GM08714 (cell line): ENCODE data around the gene EPAS1.

Experiments used
- H3K4me3 ChIP-seq: fragments of 200-500 bp; sonication (Bioruptor generic); 2 replicates; pipeline ENCODE4 v1.5.1; 2014; ENCODE audit warnings: mild to moderate bottlenecking, low read length, inconsistent platforms
- ZNF274 ChIP-seq: IDR thresholded peaks from 2 replicates; pipeline ENCODE4 v1.6.1; 2012; ENCODE audit warnings: mild to moderate bottlenecking, low read depth, low read length

The EPAS1 gene

DNA sequence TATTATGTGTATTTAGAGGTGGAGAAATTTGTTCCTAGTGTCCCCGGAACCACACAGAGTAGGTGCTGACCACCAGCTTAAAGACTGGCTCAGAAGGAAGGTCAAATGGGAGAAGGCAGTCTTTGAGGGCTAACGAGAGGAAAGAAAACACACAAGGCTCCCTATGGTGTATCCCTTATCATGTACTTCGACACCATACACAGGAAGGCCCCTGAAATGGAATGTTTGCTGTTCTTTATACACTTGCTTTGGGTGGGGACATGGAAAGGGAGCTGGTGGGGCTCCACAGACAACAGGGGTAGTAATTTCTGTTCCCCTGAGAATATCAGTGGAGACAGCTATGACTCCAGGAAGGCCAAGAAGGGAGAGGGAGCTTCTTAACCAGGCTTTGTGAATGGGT, 6.0 kb downstream of the EPAS1 start:
- H3K4me3 ChIP-seq = no peak overlapping the region
- no peak for TF ChIP-seq ZNF274

DNA sequence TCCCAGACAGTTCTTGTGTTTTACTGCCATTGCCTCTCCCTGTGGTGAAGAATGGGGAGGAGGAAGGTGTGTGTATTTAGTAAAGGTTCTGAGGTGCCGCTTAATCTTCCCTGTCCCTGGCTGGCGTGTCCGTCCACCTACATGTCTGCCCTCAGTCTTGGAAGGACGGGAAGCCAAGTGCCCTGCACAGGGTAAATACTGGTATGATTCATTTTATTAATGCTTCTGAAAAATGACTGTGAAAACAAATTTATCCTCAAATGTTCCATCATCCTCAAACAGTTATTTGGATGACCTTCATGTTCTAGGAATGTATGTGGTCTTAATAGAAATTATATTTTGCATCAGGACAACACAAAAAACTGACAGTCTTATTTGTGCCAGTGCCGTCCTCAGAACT, 6.6 kb downstream of the EPAS1 start:
- TF ChIP-seq ZNF274 = no peak

DNA sequence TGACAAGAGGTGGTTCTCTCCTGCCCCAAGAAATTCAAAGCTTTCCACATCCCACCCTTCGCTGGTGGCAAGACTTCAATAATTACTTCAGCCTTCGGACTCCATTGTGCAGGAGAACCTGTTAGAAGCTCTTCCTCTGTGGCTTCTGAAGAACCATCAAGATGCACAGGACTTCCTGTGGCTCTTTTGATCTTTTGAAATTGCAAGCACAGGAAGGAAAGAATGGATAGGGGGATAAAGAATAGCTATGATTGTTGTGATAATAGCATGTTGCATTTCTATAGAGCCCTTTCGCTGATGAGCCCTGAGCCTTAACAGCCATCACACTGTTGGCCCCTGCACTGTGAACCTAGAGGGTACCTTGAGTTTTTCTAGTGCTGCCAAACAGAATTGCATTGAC, 7.4 kb downstream of the EPAS1 start:
- no peak for TF ChIP-seq ZNF274
- H3K4me3 ChIP-seq = no peak overlapping the region

More for the DNA sequence above, 6.6 kb downstream of the EPAS1 start:
- no peak overlapping the region for H3K4me3 ChIP-seq

DNA sequence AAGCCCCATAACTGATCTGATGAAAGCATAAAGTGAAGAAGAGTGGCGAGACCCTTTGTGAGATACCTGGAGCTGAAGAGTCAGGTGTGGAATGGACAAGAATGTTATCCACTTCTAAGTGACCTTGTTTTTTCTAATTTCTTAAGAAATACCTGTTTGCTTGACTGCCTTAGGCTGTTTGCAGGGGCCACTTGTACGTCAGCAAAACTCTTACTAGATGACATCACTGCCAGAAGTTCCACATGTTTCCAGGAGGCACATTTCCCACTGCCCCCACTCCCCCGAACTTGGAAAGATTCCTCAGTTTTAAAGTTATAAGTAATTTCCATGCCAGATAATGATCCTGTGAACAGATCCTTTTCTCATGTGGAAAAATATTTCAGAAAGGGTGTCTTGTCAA, 8.0 kb downstream of the EPAS1 start:
- no peak overlapping the region for H3K4me3 ChIP-seq
- TF ChIP-seq ZNF274 = no peak

DNA sequence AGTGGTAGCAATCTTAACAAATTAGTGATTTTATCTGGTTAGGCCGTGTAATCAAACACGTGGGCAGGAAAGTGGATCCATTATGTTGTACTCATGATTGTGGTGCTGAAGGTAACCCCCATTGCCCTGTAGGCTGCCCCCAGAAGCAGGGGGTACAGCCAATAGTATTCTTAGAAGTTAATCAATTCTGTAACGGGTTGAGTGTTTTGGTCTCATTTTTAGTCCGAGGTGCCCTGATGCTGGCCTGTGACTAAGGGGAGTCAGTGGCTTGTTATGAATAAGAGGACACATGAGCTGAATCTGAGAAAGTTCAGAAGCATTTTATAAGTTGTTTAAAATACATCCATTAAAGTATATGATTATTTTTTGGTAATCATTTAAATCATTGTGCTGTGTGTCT, 8.6 kb downstream of the EPAS1 start:
- no peak overlapping the region for H3K4me3 ChIP-seq
- no peak for TF ChIP-seq ZNF274

GRCh38 chr2:46306330-46306751, 9.1 kb downstream of the EPAS1 start:
- H3K4me3 ChIP-seq = no peak overlapping the region
- TF ChIP-seq ZNF274 = no peak

DNA sequence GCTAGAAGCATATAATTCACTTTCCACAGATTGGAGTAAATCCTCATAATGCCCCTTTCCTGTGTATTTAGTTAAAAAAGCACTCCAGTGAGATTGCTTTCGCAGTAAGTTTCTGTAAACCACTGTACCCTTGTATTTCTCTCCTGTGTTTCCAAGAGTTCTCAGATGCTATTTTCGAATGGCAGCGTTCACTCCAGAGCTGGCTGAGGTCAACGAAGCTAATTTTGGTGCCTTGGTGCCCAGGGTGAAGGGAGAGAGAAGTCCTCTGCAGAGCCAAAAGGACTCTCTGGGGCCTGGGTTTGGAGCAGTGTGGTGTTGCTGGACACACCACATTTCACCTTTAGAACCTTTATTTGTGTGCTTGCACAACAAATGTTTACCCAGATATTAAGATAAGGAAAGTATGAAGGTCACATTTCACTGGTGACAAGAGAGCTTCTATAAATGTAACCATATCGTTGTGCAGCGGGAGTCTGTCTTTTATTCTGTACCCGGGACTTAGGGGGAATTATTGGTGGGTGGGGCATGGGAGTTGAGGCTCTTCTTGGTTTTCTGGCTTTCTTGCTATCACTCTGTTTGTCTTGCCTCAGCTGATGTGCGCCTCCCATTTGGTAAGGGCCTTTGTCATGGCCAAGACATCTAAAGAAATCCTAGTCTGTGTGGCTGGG, 9.9 kb downstream of the EPAS1 start:
- H3K4me3 ChIP-seq = no peak overlapping the region
- TF ChIP-seq ZNF274 = no peak

GRCh38 chr2:46308081-46308480, 10.9 kb downstream of the EPAS1 start:
- no peak overlapping the region for H3K4me3 ChIP-seq
- TF ChIP-seq ZNF274 = no peak

DNA sequence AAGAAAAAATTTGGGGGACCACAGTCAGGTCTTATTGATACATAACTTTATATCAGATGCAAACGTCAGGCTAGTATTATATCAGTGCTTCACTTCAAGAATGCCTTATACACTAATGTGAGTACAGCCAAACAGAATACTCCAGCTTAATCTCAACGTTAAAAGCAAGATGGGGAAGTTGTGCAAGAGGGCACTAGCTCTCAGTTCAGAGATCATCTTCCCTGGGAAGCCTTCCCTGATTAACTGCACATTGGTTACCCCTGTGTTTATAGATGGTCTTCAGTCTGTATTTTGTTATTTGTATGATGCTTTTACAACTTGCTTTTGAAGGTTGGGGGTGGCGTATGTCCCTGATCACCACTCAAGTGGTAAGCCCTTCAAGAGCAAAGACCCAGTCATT, 11.4 kb downstream of the EPAS1 start:
- TF ChIP-seq ZNF274 = no peak
- H3K4me3 ChIP-seq = no peak overlapping the region

DNA sequence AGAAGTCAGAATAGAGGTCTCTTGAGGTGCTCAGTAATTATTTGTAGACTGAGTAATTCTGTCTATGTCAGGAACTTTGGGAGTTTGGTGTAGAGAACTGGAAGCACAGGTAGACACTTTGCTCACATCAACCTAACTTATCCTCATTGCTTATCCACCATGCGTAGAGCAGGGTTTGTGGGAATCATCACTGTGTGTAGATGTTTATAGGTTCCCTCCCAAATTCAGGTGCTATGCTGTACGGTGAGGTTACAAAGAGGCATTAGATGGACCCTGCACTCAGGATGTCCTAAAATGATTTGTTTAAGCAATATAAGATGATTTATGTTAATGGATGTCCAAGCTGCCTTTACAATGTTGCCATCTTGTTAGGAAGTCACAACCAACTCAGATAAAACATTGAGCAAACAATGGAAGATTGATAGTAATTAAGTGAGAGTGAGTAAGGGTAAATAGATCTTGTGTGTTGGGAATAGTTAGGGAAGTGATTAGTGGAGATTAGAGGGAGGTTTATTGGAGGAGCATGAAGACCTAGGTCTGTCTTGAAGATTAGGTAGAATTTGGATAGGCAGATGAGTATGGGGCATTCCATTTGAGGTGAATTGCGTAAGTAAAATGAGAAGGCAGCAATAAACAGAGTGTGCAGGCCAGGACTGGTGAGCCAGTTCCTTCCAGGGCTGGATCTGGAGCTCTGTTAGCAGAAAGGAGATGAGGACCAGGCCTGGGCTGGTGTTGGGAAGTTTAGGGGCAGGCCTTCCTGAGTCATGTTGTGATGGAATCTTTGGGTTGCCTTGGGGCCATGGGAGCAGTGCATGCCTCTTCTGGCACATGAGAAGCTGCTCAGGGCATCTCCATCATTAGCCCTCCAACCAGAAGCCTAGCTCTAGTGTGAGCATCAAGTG, 12.1 kb downstream of the EPAS1 start:
- H3K4me3 ChIP-seq = no peak overlapping the region
- no peak for TF ChIP-seq ZNF274

GRCh38 chr2:46310446-46310845, 13.2 kb downstream of the EPAS1 start:
- no peak for TF ChIP-seq ZNF274
- H3K4me3 ChIP-seq = no peak overlapping the region

DNA sequence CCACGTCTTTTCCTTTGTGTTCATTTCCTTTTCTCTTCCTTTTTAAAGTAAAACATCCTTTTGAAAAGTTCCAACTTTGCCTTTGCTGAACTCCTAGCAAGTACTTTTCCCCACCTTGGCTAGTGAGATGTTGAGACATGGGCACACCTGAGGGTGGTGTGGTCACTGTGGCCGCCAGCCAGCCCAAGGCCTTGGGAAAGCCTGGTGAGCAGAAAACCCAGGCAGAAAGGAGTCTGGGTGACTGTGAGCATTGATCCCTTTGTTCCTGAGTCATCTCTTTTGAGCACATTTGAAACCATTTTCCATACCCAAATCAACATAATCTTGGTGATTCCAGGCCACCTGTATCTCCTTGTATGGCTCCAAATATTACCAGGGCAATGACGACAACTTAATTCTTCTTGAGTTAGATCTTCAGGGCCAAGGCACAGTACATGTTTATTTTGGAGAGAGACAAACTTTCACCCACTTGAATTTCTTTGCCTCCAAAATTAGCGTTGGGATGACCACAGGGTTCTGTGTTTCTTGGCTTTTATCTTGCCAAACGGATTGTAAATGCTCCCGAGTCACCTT, 14.5 kb downstream of the EPAS1 start:
- H3K4me3 ChIP-seq = no peak overlapping the region
- no peak for TF ChIP-seq ZNF274

GRCh38 chr2:46313063-46313462, 15.9 kb downstream of the EPAS1 start:
- H3K4me3 ChIP-seq = no peak overlapping the region
- TF ChIP-seq ZNF274 = no peak

GRCh38 chr2:46314065-46314835, 17.0 kb downstream of the EPAS1 start:
- TF ChIP-seq ZNF274 = no peak
- no peak overlapping the region for H3K4me3 ChIP-seq
